ENCODE measurements around the gene ANKRD6.

- TF ChIP-seq CTCF (IDR thresholded peaks at IDR 0.05) (no peak), POLR2A (IDR thresholded peaks at IDR 0.05) (no peak), POLR2AphosphoS5 (IDR thresholded peaks at IDR 0.05) (no peak), EP300 (IDR thresholded peaks at IDR 0.05) (no peak)
Observed at GRCh38 chr6:89528866-89529265, 95.9 kb downstream of the ANKRD6 start.
